ENCODE measurements around the gene VPS36.

DNA sequence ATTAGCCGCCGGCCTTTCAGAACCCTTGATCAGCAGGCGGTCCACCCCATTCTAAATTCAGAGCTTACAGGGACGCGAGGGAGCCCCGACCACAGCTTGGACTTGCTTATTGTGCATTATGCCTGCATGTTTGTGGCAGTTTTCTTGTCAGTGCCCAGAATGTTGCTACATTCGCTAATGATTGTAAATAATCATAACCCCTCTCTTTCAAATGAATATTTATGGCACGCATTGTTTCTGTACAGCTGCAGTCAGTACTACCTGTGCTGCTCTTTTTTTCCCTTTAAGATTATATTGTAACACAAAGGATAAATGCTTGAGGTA lies 321 bp upstream of the VPS36 start:
- TF ChIP-seq SUZ12 (IDR thresholded peaks at IDR 0.05), result no peak
- no peak for TF ChIP-seq ELF4 (IDR thresholded peaks at IDR 0.05)
- TF ChIP-seq SP1 (IDR thresholded peaks at IDR 0.05), result no peak
- TF ChIP-seq ARNT (IDR thresholded peaks at IDR 0.05), result no peak
- no peak for TF ChIP-seq ZNF384 (IDR thresholded peaks at IDR 0.05)
- no peak for TF ChIP-seq NFRKB (IDR thresholded peaks at IDR 0.05)
- TF ChIP-seq FOXM1 (IDR thresholded peaks at IDR 0.05; ENCODE audit: borderline replicate concordance), result no peak
- TF ChIP-seq L3MBTL2 (conservative IDR thresholded peaks at IDR 0.05), result no peak
- no peak for TF ChIP-seq HDGF (IDR thresholded peaks at IDR 0.05; ENCODE audit: borderline replicate concordance)
- TF ChIP-seq, protein P1, sequence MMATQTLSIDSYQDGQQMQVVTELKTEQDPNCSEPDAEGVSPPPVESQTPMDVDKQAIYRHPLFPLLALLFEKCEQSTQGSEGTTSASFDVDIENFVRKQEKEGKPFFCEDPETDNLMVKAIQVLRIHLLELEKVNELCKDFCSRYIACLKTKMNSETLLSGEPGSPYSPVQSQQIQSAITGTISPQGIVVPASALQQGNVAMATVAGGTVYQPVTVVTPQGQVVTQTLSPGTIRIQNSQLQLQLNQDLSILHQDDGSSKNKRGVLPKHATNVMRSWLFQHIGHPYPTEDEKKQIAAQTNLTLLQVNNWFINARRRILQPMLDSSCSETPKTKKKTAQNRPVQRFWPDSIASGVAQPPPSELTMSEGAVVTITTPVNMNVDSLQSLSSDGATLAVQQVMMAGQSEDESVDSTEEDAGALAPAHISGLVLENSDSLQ (IDR thresholded peaks at IDR 0.05), result no peak
- TF ChIP-seq BHLHE40 (IDR thresholded peaks at IDR 0.05; ENCODE audit: borderline replicate concordance), result no peak
- no peak for TF ChIP-seq LEF1 (IDR thresholded peaks at IDR 0.05; ENCODE audit: borderline replicate concordance)
- TF ChIP-seq TARDBP (IDR thresholded peaks at IDR 0.05), result no peak
- TF ChIP-seq CTBP1 (IDR thresholded peaks at IDR 0.05; ENCODE audit: borderline replicate concordance), result no peak
